C4-2B (cell line): Measurements from ENCODE around the gene NNMT.

ENCODE experiments used
- CTCF ChIP-seq: fragments of 450-650 bp; conservative IDR thresholded peaks from 2 replicates; pipeline ENCODE4 v1.5.1; 2017; ENCODE audit warnings: mild to moderate bottlenecking
- ZFX ChIP-seq: fragments of 450-650 bp; IDR thresholded peaks from 2 replicates; pipeline ENCODE4 v1.6.1; 2017

GRCh38 chr11:114270531-114271270 lies 25.5 kb upstream of the NNMT start:
- no peak for TF ChIP-seq CTCF
- TF ChIP-seq ZFX = no peak
